Naive thymus-derived CD8-positive, alpha-beta T cell (primary cell): Measurements from ENCODE around the gene RTP3. TPM values are rescaled to one million over a fixed set of nuclear protein-coding genes. Genes with fewer than 3 reads are reported as not detected.
"Not testable (repeated sequence)": the region's sequence is repeated elsewhere in the genome, so short reads cannot be mapped to it uniquely, and the experiment has no call there.

ENCODE experiments used
- ATAC-seq, 2 donors: fragments of 150-1000 bp; cut with Tn5 transposase in 1 of 2; sonication (Bioruptor Pico), chemical (Tn5 transposase) in 1 of 2; 1 replicate in 1 of 2; 2 replicates in 1 of 2; pipeline ENCODE4 v1.10.0; 2021; ENCODE audit warnings: mild to moderate bottlenecking in 2 of 2, moderate library complexity in 2 of 2
- POLR2A ChIA-PET: fragments of 350-600 bp; sonication (Branson Sonifier 250); formaldehyde crosslinking; loops from one replicate; lab custom pipeline; 2021; ENCODE audit warnings: antibody characterized with exemption; lab: Charles Lee
- DNase-seq, 10 donors: peaks; one replicate each; pipeline versions ENCODE4 v3.0.0 to v3.0.0-alpha.2; 2020 to 2022
- H3K27ac Mint-ChIP-seq, 10 donors: one replicate each; pipeline ENCODE4 v1.8.0; 2020 to 2022; ENCODE audit warnings: mild to moderate bottlenecking in 10 of 10, mixed read lengths in 10 of 10, moderate library complexity in 4 of 10, inconsistent platforms in 1 of 10
- H3K27me3 Mint-ChIP-seq, 5 donors: one replicate each; pipeline ENCODE4 v1.8.0; 2021 to 2022; ENCODE audit warnings: mixed read lengths in 5 of 5
- H3K36me3 Mint-ChIP-seq, 3 donors: one replicate each; pipeline ENCODE4 v1.8.0; 2020 to 2022; ENCODE audit warnings: mixed read lengths in 3 of 3, mild to moderate bottlenecking in 2 of 3, inconsistent platforms in 1 of 3
- H3K4me1 Mint-ChIP-seq, 4 donors: one replicate each; pipeline ENCODE4 v1.8.0; 2021 to 2022; ENCODE audit warnings: mixed read lengths in 4 of 4
- H3K4me3 Mint-ChIP-seq, 10 donors: one replicate each; pipeline ENCODE4 v1.8.0; 2020 to 2022; ENCODE audit warnings: mild to moderate bottlenecking in 10 of 10, mixed read lengths in 10 of 10, moderate library complexity in 6 of 10, inconsistent platforms in 1 of 10
- H3K9me3 Mint-ChIP-seq, 9 donors: one replicate each; pipeline ENCODE4 v1.8.0; 2020 to 2022; ENCODE audit warnings: mixed read lengths in 9 of 9, mild to moderate bottlenecking in 3 of 9, inconsistent platforms in 1 of 9, moderate library complexity in 1 of 9
- polyA plus RNA-seq, 3 donors: library from polyadenylated mRNA; unstranded; fragments of 300-500 nt; fragmentation: Illumina TruSeq; gene quantifications; one replicate each; pipeline ENCODE4 v1.2.3, GENCODE V29; 2021
- total RNA-seq, 8 experiments: library from RNA in 2 of 8; stranded (reverse) in 2 of 8; gene quantifications; one replicate each; pipeline ENCODE4 v1.2.3 and lab custom pipeline; 2021 to 2026

RTP3 gene
- total and polyA plus RNA-seq, 5 experiments from 2014 or later: not detected

DNA sequence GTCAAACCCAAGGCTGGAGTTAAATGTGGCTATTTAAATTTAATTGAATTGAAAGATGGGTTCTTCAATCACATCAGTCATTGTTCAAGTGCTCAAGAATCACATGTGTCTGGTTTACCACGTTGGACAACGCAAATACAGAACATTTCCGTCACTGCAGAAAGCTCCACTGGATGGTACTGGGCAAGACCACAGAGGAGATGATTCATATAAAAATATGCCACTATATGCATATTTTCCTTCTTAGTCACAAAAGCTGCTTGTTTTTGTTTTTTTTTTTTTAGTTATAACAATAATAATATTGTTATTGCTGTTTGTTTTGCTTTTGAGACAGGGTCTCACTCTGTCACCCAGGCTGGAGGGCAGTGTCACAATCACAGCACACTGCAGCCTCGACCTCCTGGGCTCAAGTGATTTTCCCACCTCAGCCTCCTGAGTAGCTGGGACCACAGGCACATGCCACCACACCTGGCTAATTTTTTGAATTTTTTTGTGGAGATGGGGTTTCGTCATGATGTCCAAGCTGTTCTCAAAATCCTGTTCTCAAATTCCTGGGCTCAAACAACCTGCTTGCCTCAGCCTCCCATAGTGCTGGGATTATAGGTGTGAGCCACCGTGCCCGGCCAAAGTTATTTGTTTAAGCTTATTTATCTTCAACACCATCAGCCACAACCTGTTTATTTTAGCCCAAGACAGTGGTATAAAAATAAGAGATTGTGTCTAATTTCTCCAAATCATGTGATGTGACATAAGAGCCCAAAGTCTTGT is 19.4 kb downstream of the RTP3 start:
- no peak for DNase-seq
- Mint-ChIP-seq H3K9me3 (no peaks in the 10 kb centered on the region), H3K36me3 (no peaks in the 10 kb centered on the region), H3K4me3 (no peak overlapping the region), H3K4me1 (no peaks in the 10 kb centered on the region), H3K27ac (peak overlapping the region in 1 of 10 donors; percentile 27), H3K27me3 (peaks cover 0 to 1% (median 0%) of the 10 kb centered on the region in 5 donors)
- ATAC-seq: no peak
- POLR2A ChIA-PET: no interaction called here

DNA sequence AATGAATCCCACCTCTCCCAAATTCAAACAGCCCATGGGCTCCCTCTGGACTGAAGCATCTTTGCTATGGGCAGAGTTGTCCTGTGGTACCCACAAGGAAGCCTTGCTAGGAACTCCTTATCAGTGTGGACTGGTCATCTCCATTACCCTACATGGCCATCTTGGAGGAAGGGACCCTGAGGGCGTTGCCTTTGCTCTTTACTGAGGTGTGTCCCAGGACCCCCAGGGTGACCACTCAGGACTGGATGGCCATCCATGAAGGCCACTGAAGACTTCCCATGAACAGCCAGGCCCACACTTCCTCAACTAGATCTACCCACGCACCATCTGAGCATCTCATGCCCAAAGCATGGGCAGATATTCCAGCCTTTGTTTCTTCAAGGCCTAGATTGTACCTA is 20.0 kb downstream of the RTP3 start:
- ATAC-seq (no peak), DNase-seq (no peak)
- Mint-ChIP-seq H3K9me3 (no peaks in the 10 kb centered on the region), H3K4me3 (no peak overlapping the region), H3K4me1 (no peaks in the 10 kb centered on the region), H3K36me3 (no peaks in the 10 kb centered on the region), H3K27ac (peak overlapping the region in 2 of 10 donors; percentile 21 to 53), H3K27me3 (no peaks in the 10 kb centered on the region)
- POLR2A ChIA-PET: interaction anchor here (0.6 kb wide), 1 partner anchor 72 kb away, joined by 4 read pairs; no protein-coding TSS in a partner anchor

DNA sequence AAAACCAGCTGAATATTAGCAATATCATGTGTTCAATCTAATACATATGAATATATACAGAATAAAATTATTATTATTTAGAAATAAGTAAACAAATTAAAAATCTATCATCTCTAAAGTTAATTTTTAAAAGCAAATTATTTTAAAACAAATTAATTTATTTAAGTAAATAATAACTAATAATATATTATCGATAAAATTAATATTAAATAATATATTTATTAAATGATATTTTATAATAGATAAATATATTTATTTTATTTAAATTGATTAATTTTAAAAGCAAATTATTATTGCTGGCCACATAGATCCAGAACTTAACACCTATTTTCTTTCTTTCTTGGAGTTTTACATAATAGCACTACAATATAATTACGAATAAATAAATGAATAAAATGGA is 22.2 kb downstream of the RTP3 start:
- ATAC-seq: no peak
- no peaks in the 10 kb centered on the region for H3K4me1 Mint-ChIP-seq
- no peak for DNase-seq
- H3K27ac Mint-ChIP-seq: no peak overlapping the region
- no peaks in the 10 kb centered on the region for H3K9me3 Mint-ChIP-seq
- POLR2A ChIA-PET: no interaction called here
- H3K4me3 Mint-ChIP-seq: no peak overlapping the region
- H3K36me3 Mint-ChIP-seq: no peaks in the 10 kb centered on the region
- no peaks in the 10 kb centered on the region for H3K27me3 Mint-ChIP-seq

DNA sequence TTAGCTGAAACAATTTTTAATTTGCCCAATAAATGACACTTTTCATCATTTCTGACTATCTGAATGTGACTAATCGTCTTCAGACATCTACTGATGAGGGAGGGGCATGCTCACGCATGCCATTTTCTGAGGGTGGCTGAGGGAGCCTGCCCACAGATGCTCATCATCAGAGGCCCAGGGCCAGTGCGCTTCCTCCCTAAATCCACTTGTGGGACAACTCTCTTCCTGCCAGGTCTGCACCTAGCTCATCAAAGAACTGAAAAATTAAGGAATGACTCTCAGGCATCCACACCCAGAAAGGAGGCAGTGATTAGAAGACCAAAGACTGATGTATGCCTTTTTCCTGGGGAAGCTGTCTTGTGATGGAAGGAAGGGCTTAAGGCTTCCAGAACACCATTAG is 22.8 kb downstream of the RTP3 start:
- DNase-seq (no peak), ATAC-seq (no peak)
- Mint-ChIP-seq H3K4me1 (no peaks in the 10 kb centered on the region), H3K4me3 (no peak overlapping the region), H3K27ac (no peak overlapping the region), H3K9me3 (no peaks in the 10 kb centered on the region), H3K27me3 (no peaks in the 10 kb centered on the region), H3K36me3 (no peaks in the 10 kb centered on the region)
- POLR2A ChIA-PET: no interaction called here

DNA sequence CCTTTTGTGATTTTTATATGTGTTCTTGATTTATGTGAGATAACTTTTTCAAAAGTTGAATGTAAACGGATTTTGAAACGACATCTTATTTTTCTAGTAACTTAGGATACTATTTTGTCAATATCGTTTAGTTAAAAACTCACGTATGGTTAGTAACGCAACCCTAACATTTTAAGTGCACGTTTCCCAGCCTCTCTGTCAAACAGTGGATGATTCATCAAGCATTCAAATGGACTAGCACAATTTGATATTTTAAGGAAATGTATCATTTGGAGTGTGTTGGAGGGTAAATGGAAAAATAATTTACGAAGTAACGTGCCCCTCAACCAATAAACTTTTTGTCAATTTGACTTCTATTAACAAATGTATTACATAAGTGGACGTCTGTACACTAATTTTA is 23.3 kb downstream of the RTP3 start:
- Mint-ChIP-seq H3K27me3 (no peaks in the 10 kb centered on the region), H3K9me3 (no peaks in the 10 kb centered on the region), H3K27ac (no peak overlapping the region), H3K4me1 (no peaks in the 10 kb centered on the region), H3K4me3 (no peak overlapping the region), H3K36me3 (no peaks in the 10 kb centered on the region)
- POLR2A ChIA-PET: no interaction called here
- ATAC-seq (no peak), DNase-seq (no peak)

DNA sequence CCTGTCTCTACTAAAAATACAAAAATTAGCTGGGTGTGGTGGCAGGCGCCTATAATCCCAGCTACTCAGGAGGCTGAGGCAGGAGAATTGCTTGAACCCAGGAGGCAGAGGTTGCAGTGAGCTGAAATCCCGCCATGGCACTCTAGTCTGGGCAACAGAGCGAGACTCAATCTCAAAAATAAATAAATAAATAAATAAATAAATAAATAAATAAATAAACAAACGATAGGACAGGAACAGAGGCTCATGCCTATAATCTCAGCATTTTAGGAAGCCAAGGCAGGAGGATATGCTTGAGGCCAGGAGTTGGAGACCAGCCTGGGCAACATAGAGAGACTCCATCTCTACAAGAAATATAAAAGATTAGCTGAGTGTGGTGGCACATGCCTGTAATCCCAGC is 24.4 kb downstream of the RTP3 start:
- H3K4me1 Mint-ChIP-seq, POLR2A ChIA-PET, H3K36me3 Mint-ChIP-seq, H3K27me3 Mint-ChIP-seq, DNase-seq, H3K9me3 Mint-ChIP-seq, ATAC-seq, H3K4me3 Mint-ChIP-seq, H3K27ac Mint-ChIP-seq: not testable (repeated sequence)

DNA sequence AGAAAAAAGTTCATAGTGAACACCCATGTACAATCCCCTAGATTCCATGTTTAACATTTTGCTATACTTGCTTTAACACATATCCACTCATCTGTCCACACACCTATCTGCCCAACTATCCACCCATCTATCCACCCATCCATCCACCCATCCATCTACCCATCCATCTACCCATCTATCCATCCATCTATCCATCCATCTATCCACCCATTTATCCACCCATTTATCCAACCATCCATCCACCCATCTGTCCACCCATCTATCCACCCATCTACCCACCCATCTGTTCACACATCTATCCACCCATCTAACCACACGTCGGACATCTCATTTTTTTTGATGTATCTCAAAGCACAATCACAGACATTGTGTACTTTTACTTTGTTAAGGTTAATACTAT is 25.8 kb downstream of the RTP3 start:
- DNase-seq (no peak), ATAC-seq (no peak)
- Mint-ChIP-seq H3K27ac (peak overlapping the region in 2 of 10 donors; percentile 3 to 79), H3K4me3 (no peak overlapping the region), H3K9me3 (no peaks in the 10 kb centered on the region), H3K27me3 (no peaks in the 10 kb centered on the region), H3K4me1 (no peaks in the 10 kb centered on the region), H3K36me3 (no peaks in the 10 kb centered on the region)
- POLR2A ChIA-PET: no interaction called here

DNA sequence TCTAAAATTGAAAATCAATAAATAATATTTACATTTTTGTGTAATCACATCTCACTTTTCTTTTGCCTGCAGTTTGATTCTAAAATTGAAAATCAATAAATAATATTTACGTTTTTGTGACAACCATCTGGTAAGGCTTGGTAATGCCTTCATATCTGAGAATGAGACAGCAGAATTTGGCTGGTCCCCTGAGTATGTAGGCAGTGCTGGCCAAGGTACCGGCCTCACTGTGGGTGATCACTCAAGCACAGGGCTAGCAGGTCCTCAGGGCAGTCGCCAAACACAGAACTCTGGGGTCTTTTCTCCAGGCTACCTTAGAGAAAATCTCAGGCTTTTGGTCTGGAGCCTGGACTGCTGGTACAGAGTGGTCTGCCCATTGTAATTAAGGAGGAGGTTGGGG is 26.2 kb downstream of the RTP3 start:
- Mint-ChIP-seq H3K36me3 (no peaks in the 10 kb centered on the region), H3K4me1 (no peaks in the 10 kb centered on the region), H3K27ac (no peak overlapping the region), H3K9me3 (no peaks in the 10 kb centered on the region), H3K4me3 (no peak overlapping the region), H3K27me3 (no peaks in the 10 kb centered on the region)
- POLR2A ChIA-PET: no interaction called here
- ATAC-seq (no peak), DNase-seq (no peak)

DNA sequence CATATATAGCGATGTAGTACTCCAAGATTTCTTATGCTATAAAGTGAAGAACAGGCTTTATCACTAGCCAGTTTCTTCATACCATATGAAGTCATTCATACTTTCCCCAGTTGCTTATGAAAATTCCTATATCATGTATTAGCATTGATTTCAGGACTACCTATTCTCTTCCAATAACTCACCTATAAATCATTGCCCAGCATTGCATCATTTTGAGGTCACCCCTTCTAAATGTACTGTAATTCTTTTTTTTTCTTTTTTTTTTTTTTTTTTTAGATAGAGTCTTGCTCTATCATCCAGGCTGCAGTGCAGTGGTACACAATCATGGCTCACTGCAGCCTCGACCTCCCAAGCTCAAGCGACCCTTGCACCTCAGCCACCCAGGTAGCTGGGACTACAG is 27.1 kb downstream of the RTP3 start:
- DNase-seq (no peak), ATAC-seq (no peak)
- H3K4me1 Mint-ChIP-seq: no peaks in the 10 kb centered on the region
- POLR2A ChIA-PET: no interaction called here
- H3K27me3 Mint-ChIP-seq: no peaks in the 10 kb centered on the region
- H3K27ac Mint-ChIP-seq: no peak overlapping the region
- H3K36me3 Mint-ChIP-seq: no peaks in the 10 kb centered on the region
- H3K4me3 Mint-ChIP-seq: no peak overlapping the region
- no peaks in the 10 kb centered on the region for H3K9me3 Mint-ChIP-seq

DNA sequence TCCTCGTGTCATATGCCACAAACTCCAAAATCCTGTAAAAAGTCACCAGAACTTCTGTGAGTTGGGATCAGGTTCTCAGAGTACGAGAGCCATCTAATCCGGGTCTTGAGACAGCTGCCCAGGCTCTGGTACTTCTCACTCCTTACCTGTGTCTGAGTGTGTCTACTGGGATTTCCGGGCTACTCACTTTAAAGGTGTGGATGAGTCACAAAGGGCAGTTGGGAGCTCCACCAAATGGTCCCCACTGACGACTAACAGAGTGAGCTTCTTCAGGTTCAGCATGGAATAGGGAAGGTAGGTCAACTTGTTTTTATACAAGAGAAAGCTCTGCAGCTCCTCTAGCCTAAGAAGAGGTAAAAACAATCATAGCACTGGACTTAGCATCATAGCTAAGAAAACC is 29.5 kb downstream of the RTP3 start:
- H3K27me3 Mint-ChIP-seq: no peaks in the 10 kb centered on the region
- POLR2A ChIA-PET: interaction anchor here (0.8 to 1.8 kb wide), 2 partner anchors 10 to 12 kb away, joined by 3 to 9 read pairs; no protein-coding TSS in a partner anchor

DNA sequence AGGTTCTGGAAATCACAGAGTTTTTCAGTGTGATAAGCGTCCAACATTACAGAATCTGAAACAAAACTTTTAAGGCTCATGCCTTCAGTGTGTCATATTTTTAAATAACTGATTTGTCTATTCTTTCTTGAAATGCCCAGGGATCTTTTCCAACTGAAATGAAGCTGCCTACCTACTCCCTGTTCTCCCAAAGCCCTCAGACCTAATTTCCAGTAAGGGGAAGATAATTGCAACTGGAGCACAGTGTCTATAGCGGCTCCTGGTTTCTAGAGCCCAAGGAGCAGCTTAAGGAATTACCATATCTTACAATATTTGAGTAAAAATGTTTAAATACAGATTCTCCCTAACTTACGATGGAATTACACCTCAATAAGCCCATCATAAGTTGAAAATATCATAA is 35.3 kb downstream of the RTP3 start:
- no peak overlapping the region for H3K27ac Mint-ChIP-seq
- H3K4me1 Mint-ChIP-seq: peaks cover 8 to 27% (median 20%) of the 10 kb centered on the region in 4 donors
- POLR2A ChIA-PET: no interaction called here
- ATAC-seq (no peak), DNase-seq (no peak)
- H3K4me3 Mint-ChIP-seq: no peak overlapping the region
- peaks cover 0 to 13% (median 3%) of the 10 kb centered on the region in 5 donors for H3K27me3 Mint-ChIP-seq
- H3K36me3 Mint-ChIP-seq: no peaks in the 10 kb centered on the region
- no peaks in the 10 kb centered on the region for H3K9me3 Mint-ChIP-seq

More for the DNA sequence above, 29.5 kb downstream of the RTP3 start:
- no peak overlapping the region for H3K4me3 Mint-ChIP-seq
- no peak for DNase-seq
- no peaks in the 10 kb centered on the region for H3K36me3 Mint-ChIP-seq
- no peak for ATAC-seq
- H3K27ac Mint-ChIP-seq: peak overlapping the region in 1 of 10 donors; percentile 21
- H3K9me3 Mint-ChIP-seq: no peaks in the 10 kb centered on the region
- H3K4me1 Mint-ChIP-seq: no peaks in the 10 kb centered on the region

DNA sequence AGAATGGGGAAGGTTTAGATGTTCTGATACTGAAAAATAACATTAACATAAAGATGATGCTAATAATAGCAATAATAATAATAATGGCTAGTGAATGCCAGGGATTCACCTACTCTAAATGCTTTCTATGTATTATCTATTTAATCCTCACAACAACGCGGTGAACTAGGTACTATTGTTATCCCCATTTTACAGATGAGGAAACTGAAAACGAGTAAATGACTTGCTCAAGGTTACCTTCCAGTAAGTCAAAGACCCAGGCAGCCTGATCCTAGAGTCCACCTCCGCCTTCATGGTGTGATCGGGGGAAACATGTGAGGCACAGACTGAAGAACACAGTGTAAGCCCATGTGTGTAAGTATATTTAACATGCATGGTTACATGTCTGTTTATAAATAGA is 38.0 kb downstream of the RTP3 start:
- H3K27ac Mint-ChIP-seq: peak overlapping the region in 4 of 10 donors; percentile 15 to 74 (median 45)

DNA sequence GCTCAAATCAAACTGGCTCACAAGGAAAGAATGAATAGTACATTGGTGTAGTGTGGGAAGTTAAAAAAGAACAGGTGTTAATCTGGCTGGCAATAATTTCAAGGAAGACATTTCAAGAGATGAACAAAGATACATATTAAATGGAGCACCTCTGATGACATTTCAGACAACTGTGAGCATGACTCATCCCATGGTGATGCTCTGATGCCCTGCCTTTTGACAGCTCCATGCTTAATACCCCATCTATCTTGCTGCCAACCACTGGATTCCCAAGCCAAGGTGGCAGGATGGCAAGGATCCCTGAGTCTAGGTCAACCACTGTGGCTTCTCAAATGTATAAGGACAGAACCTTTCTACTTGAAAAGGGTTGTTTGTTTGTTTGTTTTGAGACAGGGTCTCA is 39.0 kb downstream of the RTP3 start:
- H3K4me3 Mint-ChIP-seq: peak overlapping the region in 1 of 10 donors; percentile 24

More for the DNA sequence above, 38.0 kb downstream of the RTP3 start:
- H3K27me3 Mint-ChIP-seq: peaks cover 0 to 13% (median 3%) of the 10 kb centered on the region in 5 donors
- no peaks in the 10 kb centered on the region for H3K9me3 Mint-ChIP-seq
- DNase-seq: no peak
- POLR2A ChIA-PET: interaction anchor here (0.6 kb wide), 1 partner anchor 1428 kb away, joined by 3 read pairs; no protein-coding TSS in a partner anchor
- no peak for ATAC-seq
- no peaks in the 10 kb centered on the region for H3K36me3 Mint-ChIP-seq
- H3K4me1 Mint-ChIP-seq: peaks cover 18 to 54% (median 42%) of the 10 kb centered on the region in 4 donors
- no peak overlapping the region for H3K4me3 Mint-ChIP-seq

More for the DNA sequence above, 39.0 kb downstream of the RTP3 start:
- Mint-ChIP-seq H3K27ac (peak overlapping the region in 7 of 10 donors; percentile 9 to 83 (median 70)), H3K27me3 (peaks cover 0 to 13% (median 3%) of the 10 kb centered on the region in 5 donors), H3K9me3 (no peaks in the 10 kb centered on the region), H3K36me3 (no peaks in the 10 kb centered on the region), H3K4me1 (peaks cover 18 to 60% (median 43%) of the 10 kb centered on the region in 4 donors)
- ATAC-seq (no peak), DNase-seq (no peak)
- POLR2A ChIA-PET: no interaction called here
